GM12875 (cell line): ENCODE results near the gene ADGRB3.
"Not testable (repeated sequence)": the region's sequence is repeated elsewhere in the genome, so short reads cannot be mapped to it uniquely, and the experiment has no call there.

Experiments
- H3K4me3 ChIP-seq: one replicate; pipeline ENCODE4 v1.5.1; 2011; ENCODE audit warnings: low read depth, low read length, control low read depth
- CTCF ChIP-seq: IDR thresholded peaks from 2 replicates; pipeline ENCODE4 v1.5.1; 2011; ENCODE audit warnings: low read depth, mild to moderate bottlenecking, control low read depth, inconsistent platforms, low read length, moderate library complexity, borderline replicate concordance; ENCODE audit not compliant: insufficient read depth

Gene ADGRB3

GRCh38 chr6:69100772-69101171 is 465.7 kb downstream of the ADGRB3 start:
- TF ChIP-seq CTCF, result no peak
- H3K4me3 ChIP-seq, result no peak overlapping the region

GRCh38 chr6:69102416-69102815 is 467.3 kb downstream of the ADGRB3 start:
- H3K4me3 ChIP-seq, result no peak overlapping the region
- TF ChIP-seq CTCF, result no peak

GRCh38 chr6:69105288-69105687 is 470.2 kb downstream of the ADGRB3 start:
- no peak for TF ChIP-seq CTCF
- H3K4me3 ChIP-seq, result no peak overlapping the region

- H3K4me3 ChIP-seq, result no peak overlapping the region
- no peak for TF ChIP-seq CTCF
Observed at GRCh38 chr6:69106511-69106910, 471.4 kb downstream of the ADGRB3 start.

GRCh38 chr6:69111301-69111700 is 476.2 kb downstream of the ADGRB3 start:
- TF ChIP-seq CTCF, result no peak
- H3K4me3 ChIP-seq, result no peak overlapping the region

GRCh38 chr6:69116658-69117057 is 481.6 kb downstream of the ADGRB3 start:
- no peak overlapping the region for H3K4me3 ChIP-seq
- TF ChIP-seq CTCF, result no peak

GRCh38 chr6:69121461-69122406 is 486.7 kb downstream of the ADGRB3 start:
- H3K4me3 ChIP-seq, result not testable (repeated sequence)
